ENCODE results near the gene DNLZ.
"Not testable (repeated sequence)": the region's sequence is repeated elsewhere in the genome, so short reads cannot be mapped to it uniquely, and the experiment has no call there.

Gene DNLZ

DNA sequence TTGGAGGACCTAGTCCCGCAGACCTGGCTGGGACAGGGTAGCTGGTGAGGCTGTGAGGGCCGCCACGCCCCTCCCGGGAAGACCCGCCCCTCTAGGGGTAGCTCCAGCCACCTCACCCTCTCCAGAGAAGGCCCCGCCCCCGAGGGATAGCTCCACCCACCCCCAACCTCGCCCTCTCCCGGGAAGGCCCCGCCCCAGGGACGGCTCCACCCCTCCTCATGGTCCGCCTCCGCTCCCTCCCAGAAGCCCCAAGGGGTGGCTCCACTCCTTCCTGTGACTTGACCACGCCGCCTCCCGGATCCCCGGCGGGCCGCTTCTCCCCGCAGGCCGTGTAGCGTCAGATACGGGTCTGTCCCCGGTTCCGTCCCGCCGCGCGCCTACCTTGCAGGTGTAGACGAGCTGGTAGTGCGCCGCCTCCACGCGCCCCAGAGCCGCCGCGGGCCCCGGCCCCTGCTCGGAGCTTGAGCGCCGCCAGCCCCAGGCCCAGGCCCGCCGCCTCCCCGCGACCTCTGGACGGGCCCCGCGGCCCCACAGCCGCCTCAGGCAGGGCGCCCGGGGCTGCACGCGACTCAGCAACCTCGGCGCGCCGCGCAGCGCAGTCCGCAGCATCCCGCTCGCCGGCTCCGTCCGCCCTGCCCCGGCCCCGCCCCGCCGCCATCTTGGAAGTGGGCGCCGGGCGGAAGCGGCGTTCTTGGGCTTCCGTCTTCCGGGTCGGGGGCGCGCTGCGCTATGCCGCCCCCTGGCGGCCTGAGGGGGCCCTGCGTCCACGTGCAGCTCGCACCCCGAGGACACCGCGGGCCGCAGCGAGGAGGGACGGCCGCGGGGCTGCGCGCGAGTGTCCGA, at the start of gene DNLZ:
TSS of gene DNLZ (minus strand) at position 639 of the 843 bp plus-strand sequence. CDS start at position 609, 30 bp downstream.
- Mint-ChIP-seq H3K27ac (peak within 1 kb of the TSS; percentile 78 to 89), H3K4me1 (peaks cover 18% of the 10 kb centered on the region), H3K27me3 (no peaks in the 10 kb centered on the region), H3K9me3 (no peaks in the 10 kb centered on the region), H3K4me3 (peak within 1 kb of the TSS; percentile 85 to 91)
- ATAC-seq, result peak; percentile 84
- peak; percentile 88 to 91 for DNase-seq

GRCh38 chr9:136412962-136413361, 49.4 kb upstream of the DNLZ start:
- Mint-ChIP-seq H3K4me1 (peaks cover 41% of the 10 kb centered on the region), H3K27me3 (no peaks in the 10 kb centered on the region), H3K4me3 (no peak overlapping the region), H3K9me3 (no peaks in the 10 kb centered on the region), H3K27ac (no peak overlapping the region)
- no peak for DNase-seq
- no peak for ATAC-seq

- H3K9me3 Mint-ChIP-seq, result no peaks in the 10 kb centered on the region
- H3K27ac Mint-ChIP-seq, result peak overlapping the region; percentile 87 to 97
- no peaks in the 10 kb centered on the region for H3K27me3 Mint-ChIP-seq
- H3K4me1 Mint-ChIP-seq, result peaks cover 54% of the 10 kb centered on the region
- DNase-seq (no peak), ATAC-seq (no peak)
- peak overlapping the region; percentile 88 to 92 for H3K4me3 Mint-ChIP-seq
Measured at GRCh38 chr9:136411378-136411777, 47.8 kb upstream of the DNLZ start.

GRCh38 chr9:136410500-136411287, 47.1 kb upstream of the DNLZ start, which contains the start of the genes ENTR1 and PMPCA:
Gene ENTR1, minus strand, starts transcription at chr9:136410614. Its CDS starts 217 bp downstream, at chr9:136410397.
Gene PMPCA, plus strand, starts transcription at chr9:136410658. Its CDS starts 11 bp downstream, at chr9:136410669.
- H3K4me1 Mint-ChIP-seq, result peaks cover 59% of the 10 kb centered on the region
- peak; percentile 93 to 95 for DNase-seq
- peak within 1 kb of the TSS; percentile 95 to 96 for H3K4me3 Mint-ChIP-seq
- H3K9me3 Mint-ChIP-seq, result no peaks in the 10 kb centered on the region
- H3K27ac Mint-ChIP-seq, result peak within 1 kb of the TSS; percentile 91 to 97
- peak; percentile 91 for ATAC-seq
- H3K27me3 Mint-ChIP-seq, result no peaks in the 10 kb centered on the region

DNA sequence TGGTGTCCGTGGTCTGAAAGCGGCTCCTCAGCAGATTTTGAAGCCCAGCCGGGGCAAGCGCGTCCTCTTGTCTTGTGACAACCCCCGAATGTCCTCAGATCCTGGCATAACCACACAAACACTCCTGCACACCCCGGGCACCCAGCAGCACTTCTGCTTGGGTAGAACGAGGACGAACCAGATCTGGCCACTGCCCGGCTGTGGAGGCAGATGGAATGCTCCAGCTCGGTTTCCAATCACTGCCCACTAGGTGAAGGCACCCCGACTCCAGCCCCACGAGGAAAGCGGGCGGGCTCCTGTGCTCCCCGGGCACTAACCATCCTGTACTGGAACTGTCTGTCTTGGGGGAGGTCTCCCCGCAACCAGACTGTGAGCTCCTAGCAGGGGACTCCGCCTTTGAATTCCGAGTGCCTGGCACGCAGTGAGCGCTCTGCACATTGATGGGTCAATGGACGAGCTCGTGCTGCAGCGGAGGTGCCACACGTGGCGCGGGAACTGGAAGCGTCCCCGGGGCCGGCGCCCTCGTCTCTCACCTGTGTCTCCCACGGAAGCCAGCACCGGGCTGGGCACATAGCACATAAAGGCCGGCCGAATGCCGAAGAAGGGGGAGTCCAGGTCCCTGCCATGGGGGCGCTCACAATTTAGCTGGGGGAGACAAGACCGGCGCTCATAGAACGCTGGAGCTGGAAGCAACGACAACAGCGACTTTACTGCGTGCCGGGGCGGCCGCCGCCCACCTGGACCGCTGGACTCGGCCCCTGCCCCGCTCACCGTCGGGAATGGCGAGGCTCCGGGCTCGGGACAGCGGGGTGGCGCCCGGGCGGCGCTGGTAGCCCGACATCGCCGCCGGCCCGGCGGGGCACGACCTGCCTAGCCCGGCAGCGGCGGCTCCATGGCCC, 46.3 kb upstream of the DNLZ start:
- H3K4me3 Mint-ChIP-seq, result peak overlapping the region; percentile 95 to 96
- no peaks in the 10 kb centered on the region for H3K9me3 Mint-ChIP-seq
- no peaks in the 10 kb centered on the region for H3K27me3 Mint-ChIP-seq
- ATAC-seq, result peak; percentile 56
- H3K27ac Mint-ChIP-seq, result peak overlapping the region; percentile 91 to 93
- DNase-seq, result peak; percentile 45
- peaks cover 68% of the 10 kb centered on the region for H3K4me1 Mint-ChIP-seq

- Mint-ChIP-seq H3K27ac (no peak overlapping the region), H3K4me1 (peaks cover 82% of the 10 kb centered on the region)
Measured at GRCh38 chr9:136407911-136408310, 44.4 kb upstream of the DNLZ start.

DNA sequence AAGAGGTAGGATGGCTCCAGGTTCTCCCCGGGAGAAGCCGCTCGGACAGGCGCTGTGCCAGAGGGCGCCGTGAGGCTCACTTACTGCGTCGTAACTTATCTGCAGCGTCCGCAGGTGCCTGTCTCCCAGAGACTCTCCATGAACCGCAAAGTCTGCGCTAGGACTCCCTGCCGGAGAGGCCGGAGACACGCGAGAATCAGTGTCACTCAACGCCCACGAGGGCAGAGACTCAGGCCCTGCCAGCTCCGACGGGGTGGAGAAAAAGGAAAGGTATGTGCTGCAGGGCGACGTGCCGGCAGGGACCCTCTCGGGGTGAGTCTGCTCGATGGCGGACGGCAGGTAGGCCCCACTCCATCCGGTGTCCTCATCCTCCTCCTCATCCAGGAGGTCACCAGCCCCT, 43.5 kb upstream of the DNLZ start:
- not testable (repeated sequence) for H3K9me3 Mint-ChIP-seq, H3K4me3 Mint-ChIP-seq, H3K27me3 Mint-ChIP-seq, DNase-seq, H3K27ac Mint-ChIP-seq, ATAC-seq
- peaks cover 87% of the 10 kb centered on the region for H3K4me1 Mint-ChIP-seq

More at GRCh38 chr9:136407911-136408310, 44.4 kb upstream of the DNLZ start:
- DNase-seq (no peak), ATAC-seq (no peak)
- no peaks in the 10 kb centered on the region for H3K27me3 Mint-ChIP-seq
- H3K9me3 Mint-ChIP-seq, result no peaks in the 10 kb centered on the region
- peak overlapping the region in 1 of 2 donors; percentile 5 for H3K4me3 Mint-ChIP-seq

GRCh38 chr9:136405904-136406303, 42.4 kb upstream of the DNLZ start:
- DNase-seq, ATAC-seq, H3K27ac Mint-ChIP-seq, H3K27me3 Mint-ChIP-seq, H3K9me3 Mint-ChIP-seq, H3K4me3 Mint-ChIP-seq: not testable (repeated sequence)
- H3K4me1 Mint-ChIP-seq, result peaks cover 87% of the 10 kb centered on the region

DNA sequence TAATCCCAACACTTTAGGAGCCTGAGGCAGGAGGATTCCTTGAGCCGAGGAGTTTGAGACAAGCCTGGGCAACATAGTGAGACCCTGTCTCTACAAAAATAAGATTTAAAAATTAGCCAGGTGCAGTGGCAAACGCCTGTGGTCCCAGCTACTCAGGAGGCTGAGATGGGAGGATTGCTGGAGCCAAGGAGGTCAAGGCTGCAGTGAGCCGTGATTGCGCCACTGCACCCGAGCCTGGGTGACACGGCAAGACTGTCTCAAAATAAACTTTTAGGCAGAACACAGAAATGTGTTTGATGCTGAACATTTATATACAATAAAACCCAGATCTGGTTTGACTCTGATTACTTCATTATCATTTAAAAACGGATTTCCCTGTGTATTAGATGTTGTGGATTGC, 41.9 kb upstream of the DNLZ start:
- ATAC-seq, result no peak
- Mint-ChIP-seq H3K27ac (peak overlapping the region in 1 of 2 donors; percentile 42), H3K4me3 (peak overlapping the region in 1 of 2 donors; percentile 75), H3K27me3 (no peaks in the 10 kb centered on the region), H3K4me1 (peaks cover 90% of the 10 kb centered on the region), H3K9me3 (no peaks in the 10 kb centered on the region)
- DNase-seq, result no peak

DNA sequence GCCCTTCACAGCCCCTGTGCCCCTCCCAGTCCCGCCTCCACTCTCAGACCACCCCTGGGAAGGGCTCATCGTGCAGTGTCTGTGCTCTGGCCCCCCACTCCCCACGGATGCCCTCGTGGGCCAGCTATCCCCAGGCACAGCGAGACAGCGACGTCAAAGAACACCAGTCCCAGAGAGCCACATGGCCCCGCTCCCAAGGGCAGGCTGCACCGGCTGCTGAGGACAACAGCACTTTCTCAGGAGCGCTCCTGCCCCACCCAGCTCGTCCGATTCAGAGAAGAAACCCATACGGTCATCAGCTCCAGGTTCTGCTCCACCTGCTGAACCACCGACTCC, 41.2 kb upstream of the DNLZ start:
- DNase-seq, result no peak
- Mint-ChIP-seq H3K27me3 (no peaks in the 10 kb centered on the region), H3K4me1 (peaks cover 89% of the 10 kb centered on the region), H3K4me3 (peak overlapping the region; percentile 71 to 75), H3K9me3 (no peaks in the 10 kb centered on the region), H3K27ac (no peak overlapping the region)
- ATAC-seq, result no peak

DNA sequence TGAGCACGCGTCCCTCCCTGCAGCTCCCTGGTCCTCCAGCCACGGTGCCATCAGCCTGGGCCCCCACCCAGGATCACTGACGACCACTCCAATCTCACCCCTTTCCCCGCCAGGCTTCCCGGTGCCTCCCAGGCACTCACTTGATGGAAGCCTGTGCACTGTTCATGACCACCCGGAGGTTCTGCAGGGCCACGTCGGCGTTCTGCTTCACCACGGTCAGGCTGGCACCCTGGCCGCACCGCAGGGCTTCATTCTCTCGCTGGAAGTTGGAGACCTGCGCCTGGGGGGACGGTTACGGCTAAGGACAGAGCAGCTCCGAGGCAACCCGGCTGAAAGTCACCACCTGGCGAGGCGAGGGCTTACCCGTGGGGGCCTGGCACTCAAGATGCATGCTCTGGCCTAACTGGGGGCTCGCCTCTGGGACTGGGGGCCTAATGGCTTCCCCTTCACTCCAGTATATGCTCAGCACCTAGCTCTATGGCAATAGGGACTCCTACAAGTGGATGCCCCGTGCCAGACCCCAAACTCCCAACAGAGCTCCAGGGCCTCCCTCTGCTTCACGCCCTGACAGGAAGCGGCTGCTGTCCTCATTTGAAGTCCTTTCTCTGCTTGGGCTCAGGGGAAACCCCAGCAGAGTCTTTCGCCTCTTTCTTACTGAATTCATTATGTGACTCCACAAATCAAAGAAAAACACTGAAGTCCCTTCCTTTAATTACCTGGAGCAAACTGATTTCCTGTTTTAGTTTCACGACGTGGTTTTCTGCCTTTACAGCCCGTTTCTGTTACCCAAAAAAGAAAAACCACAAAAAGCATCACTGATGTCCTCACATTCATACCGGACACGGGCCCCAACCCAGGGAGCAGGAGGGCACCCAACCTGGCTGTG, 40.6 kb upstream of the DNLZ start:
- DNase-seq (peak; percentile 55 to 74), ATAC-seq (peak; percentile 62)
- Mint-ChIP-seq H3K9me3 (no peaks in the 10 kb centered on the region), H3K27ac (peak overlapping the region; percentile 44 to 59), H3K4me3 (peak overlapping the region; percentile 71 to 75), H3K4me1 (peaks cover 86% of the 10 kb centered on the region), H3K27me3 (no peaks in the 10 kb centered on the region)

GRCh38 chr9:136403538-136403914, 40.0 kb upstream of the DNLZ start:
- DNase-seq (peak; percentile 79 to 87), ATAC-seq (peak; percentile 87)
- Mint-ChIP-seq H3K4me3 (peak overlapping the region; percentile 71 to 75), H3K27me3 (no peaks in the 10 kb centered on the region), H3K27ac (peak overlapping the region; percentile 54 to 91), H3K4me1 (peaks cover 86% of the 10 kb centered on the region), H3K9me3 (no peaks in the 10 kb centered on the region)

DNA sequence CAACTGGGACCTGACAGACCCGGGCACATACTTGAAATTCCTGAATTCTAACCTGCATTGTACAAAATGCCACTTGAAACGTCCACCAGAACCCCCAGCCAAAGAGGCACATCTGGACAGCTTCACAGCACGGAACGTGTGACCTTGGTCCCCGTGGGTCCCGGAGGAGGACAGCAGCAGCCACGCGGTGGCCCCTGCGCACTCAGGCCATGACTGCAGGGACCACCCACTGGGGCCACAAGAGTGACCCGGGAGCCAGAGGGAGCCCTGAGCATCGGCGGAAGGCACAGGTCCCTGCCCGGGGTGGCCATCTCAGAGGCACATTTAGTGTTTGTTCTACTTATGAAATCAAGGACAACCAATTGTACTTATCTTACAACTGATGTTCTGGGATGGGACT, 38.5 kb upstream of the DNLZ start:
- peaks cover 81% of the 10 kb centered on the region for H3K4me1 Mint-ChIP-seq
- no peaks in the 10 kb centered on the region for H3K9me3 Mint-ChIP-seq
- H3K27me3 Mint-ChIP-seq, result no peaks in the 10 kb centered on the region
- no peak overlapping the region for H3K4me3 Mint-ChIP-seq
- ATAC-seq, result no peak
- H3K27ac Mint-ChIP-seq, result no peak overlapping the region
- DNase-seq, result no peak

DNA sequence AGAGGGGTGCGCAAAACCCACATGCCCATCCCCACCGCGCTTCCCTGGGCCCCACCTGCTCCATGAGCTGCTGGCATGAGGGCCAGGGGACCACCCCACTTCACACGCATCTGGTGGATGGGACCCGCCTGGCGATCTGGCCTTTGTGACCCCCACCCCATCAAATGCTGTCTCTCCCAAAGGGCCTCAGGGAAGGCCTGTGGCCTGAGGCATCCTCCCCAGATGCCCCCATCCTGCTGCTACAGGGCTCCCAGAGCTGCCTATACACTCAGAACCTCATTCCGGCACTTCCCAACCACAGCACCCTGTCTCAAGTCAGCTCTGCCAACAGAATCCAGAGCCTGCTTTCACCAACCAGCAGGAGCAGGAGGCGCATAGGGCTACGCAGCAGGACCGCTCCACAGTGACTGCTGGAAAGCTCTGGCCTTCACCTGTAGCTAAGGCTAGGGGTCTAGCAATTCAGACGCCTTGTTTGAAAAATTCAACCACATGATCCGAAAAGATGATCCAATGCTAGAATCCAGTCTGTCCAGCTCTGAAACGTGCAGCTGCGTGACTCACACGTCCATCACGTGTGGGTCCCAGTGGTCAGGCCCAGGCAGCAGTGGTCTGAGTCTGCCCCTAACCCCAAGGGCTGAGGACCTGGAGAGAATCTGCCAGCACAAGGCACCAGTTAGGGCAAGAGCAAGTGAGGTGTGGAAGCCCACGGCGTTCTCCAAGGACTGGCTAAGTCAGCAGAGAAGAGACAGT, 37.8 kb upstream of the DNLZ start:
- no peaks in the 10 kb centered on the region for H3K9me3 Mint-ChIP-seq
- H3K27me3 Mint-ChIP-seq, result no peaks in the 10 kb centered on the region
- ATAC-seq (no peak), DNase-seq (no peak)
- H3K4me1 Mint-ChIP-seq, result peaks cover 80% of the 10 kb centered on the region
- peak overlapping the region; percentile 19 to 51 for H3K4me3 Mint-ChIP-seq
- H3K27ac Mint-ChIP-seq, result no peak overlapping the region
